ENCODE data around the gene SELENOM. TPM values are rescaled to one million over a fixed set of nuclear protein-coding genes. Genes with fewer than 3 reads are reported as not detected.
"Not testable (repeated sequence)": the region's sequence is repeated elsewhere in the genome, so short reads cannot be mapped to it uniquely, and the experiment has no call there.

Gene SELENOM
- total RNA-seq, 1 donor from 2014 or later, result 1,262 TPM

GRCh38 chr22:31097941-31098631 lies 9.3 kb downstream of the SELENOM start:
- no peak for DNase-seq (ENCODE audit: low spot score in 2 of 2)
- no peak for TF ChIP-seq CTCF (IDR thresholded peaks at IDR 0.05)
- peak overlapping the region; percentile 98 to 99 for H3K27ac ChIP-seq
- peaks cover 83 to 86% of the 10 kb centered on the region in 2 donors for H3K36me3 ChIP-seq
- H3K9me3 ChIP-seq, result no peaks in the 10 kb centered on the region
- H3K4me1 ChIP-seq, result peaks cover 20 to 75% of the 10 kb centered on the region in 2 donors
- no peaks in the 10 kb centered on the region for H3K27me3 ChIP-seq
- no peak overlapping the region for H3K4me3 ChIP-seq
- intact Hi-C loops (cut with DNase I), result no loop called here

GRCh38 chr22:31097539-31097938 lies 9.8 kb downstream of the SELENOM start:
- DNase-seq (ENCODE audit: low spot score in 2 of 2); H3K4me3 ChIP-seq; intact Hi-C loops (cut with DNase I); H3K27me3 ChIP-seq; H3K9me3 ChIP-seq: not testable (repeated sequence)
- H3K36me3 ChIP-seq, result peaks cover 89 to 90% of the 10 kb centered on the region in 2 donors
- H3K27ac ChIP-seq, result peak overlapping the region; percentile 98 to 99
- H3K4me1 ChIP-seq, result peaks cover 25 to 74% of the 10 kb centered on the region in 2 donors

- H3K4me1 ChIP-seq, result peaks cover 25 to 74% of the 10 kb centered on the region in 2 donors
- peak overlapping the region; percentile 98 to 99 for H3K27ac ChIP-seq
- H3K9me3 ChIP-seq, result no peaks in the 10 kb centered on the region
- H3K27me3 ChIP-seq, result no peaks in the 10 kb centered on the region
- no peak for TF ChIP-seq CTCF (IDR thresholded peaks at IDR 0.05)
- no peak overlapping the region for H3K4me3 ChIP-seq
- no peak for DNase-seq (ENCODE audit: low spot score in 2 of 2)
- intact Hi-C loops (cut with DNase I), result no loop called here
- H3K36me3 ChIP-seq, result peaks cover 96 to 98% of the 10 kb centered on the region in 2 donors
Measured at GRCh38 chr22:31096657-31097279, 10.6 kb downstream of the SELENOM start.

GRCh38 chr22:31095637-31096249 lies 11.6 kb downstream of the SELENOM start:
- H3K36me3 ChIP-seq, result peaks cover 99 to 100% of the 10 kb centered on the region in 2 donors
- no peaks in the 10 kb centered on the region for H3K27me3 ChIP-seq
- H3K4me3 ChIP-seq, result no peak overlapping the region
- intact Hi-C loops (cut with DNase I), result no loop called here
- H3K4me1 ChIP-seq, result peaks cover 24 to 73% of the 10 kb centered on the region in 2 donors
- no peaks in the 10 kb centered on the region for H3K9me3 ChIP-seq
- H3K27ac ChIP-seq, result peak overlapping the region; percentile 98 to 99
- no peak for DNase-seq (ENCODE audit: low spot score in 2 of 2)
- TF ChIP-seq CTCF (IDR thresholded peaks at IDR 0.05), result no peak

- peaks cover 98 to 100% of the 10 kb centered on the region in 2 donors for H3K36me3 ChIP-seq
- H3K27ac ChIP-seq, result peak overlapping the region; percentile 75 to 98
- no peak overlapping the region for H3K4me3 ChIP-seq
- no peaks in the 10 kb centered on the region for H3K27me3 ChIP-seq
- TF ChIP-seq CTCF (IDR thresholded peaks at IDR 0.05), result no peak
- intact Hi-C loops (cut with DNase I), result no loop called here
- no peaks in the 10 kb centered on the region for H3K9me3 ChIP-seq
- peaks cover 28 to 75% of the 10 kb centered on the region in 2 donors for H3K4me1 ChIP-seq
- no peak for DNase-seq (ENCODE audit: low spot score in 2 of 2)
Measured at GRCh38 chr22:31094741-31095140, 12.6 kb downstream of the SELENOM start.

- Histone ChIP-seq H3K9me3 (no peaks in the 10 kb centered on the region), H3K27ac (peak overlapping the region; percentile 75 to 98), H3K36me3 (peaks cover 98 to 100% of the 10 kb centered on the region in 2 donors), H3K27me3 (no peaks in the 10 kb centered on the region), H3K4me3 (peak overlapping the region in 1 of 2 donors; percentile 37), H3K4me1 (peaks cover 30 to 75% of the 10 kb centered on the region in 2 donors)
- no peak for DNase-seq (ENCODE audit: low spot score in 2 of 2)
- no peak for TF ChIP-seq CTCF (IDR thresholded peaks at IDR 0.05)
- intact Hi-C loops (cut with DNase I), result no loop called here
Measured at GRCh38 chr22:31094021-31094551, 13.3 kb downstream of the SELENOM start.
